ENCODE data around the gene TCN1. TPM values are rescaled to one million over a fixed set of nuclear protein-coding genes. Genes with fewer than 3 reads are reported as not detected.

TCN1 gene
- total and polyA plus RNA-seq, 9 of the 15 experiments (the other 6 are each of a cell fraction or from before 2014, with no cell fraction given): 0.63 to 25.9 (median 8.0) TPM

GRCh38 chr11:59822989-59823566, 43.2 kb downstream of the TCN1 start (continued):
- no peak for TF ChIP-seq TCF15 (CRISPR knock-in tag; IDR thresholded peaks at IDR 0.05)
- no peak for TF ChIP-seq ZNF197 (CRISPR knock-in tag; IDR thresholded peaks at IDR 0.05; ENCODE audit: low read depth)
- no peak for TF ChIP-seq CLOCK (CRISPR knock-in tag; IDR thresholded peaks at IDR 0.05; ENCODE audit: borderline replicate concordance)
- TF ChIP-seq ZBTB7A (IDR thresholded peaks at IDR 0.05; ENCODE audit: borderline replicate concordance, control insufficient read depth, low read depth, low read length): no peak
- peak; percentile 73 for TF ChIP-seq CC2D1A (IDR thresholded peaks at IDR 0.05)
- no peak for TF ChIP-seq STAT5A (IDR thresholded peaks at IDR 0.05; ENCODE audit: borderline replicate concordance, low read length)
- TF ChIP-seq ZBTB49 (CRISPR knock-in tag; IDR thresholded peaks at IDR 0.05; ENCODE audit: borderline replicate concordance): no peak
- no peak for TF ChIP-seq ZNF277 (CRISPR knock-in tag; IDR thresholded peaks at IDR 0.05; ENCODE audit: borderline replicate concordance)
- no peak for TF ChIP-seq ZSCAN29 (IDR thresholded peaks at IDR 0.05)
- TF ChIP-seq ZBTB34 (CRISPR knock-in tag; IDR thresholded peaks at IDR 0.05): no peak
- TF ChIP-seq MEF2A (IDR thresholded peaks at IDR 0.05; ENCODE audit: control insufficient read depth, low read depth, low read length): no peak
- no peak for TF ChIP-seq LCOR (CRISPR knock-in tag; IDR thresholded peaks at IDR 0.05)
- no peak for TF ChIP-seq TFAM (CRISPR knock-in tag; conservative IDR thresholded peaks at IDR 0.05)
- no peak for TF ChIP-seq RBM15 (IDR thresholded peaks at IDR 0.05; ENCODE audit: insufficient read depth, low read length)
- no peak for TF ChIP-seq ZZZ3 (IDR thresholded peaks at IDR 0.05)
- TF ChIP-seq ATF7 (IDR thresholded peaks at IDR 0.05): peak; percentile 80
- no peak for TF ChIP-seq PYGO2 (tag; IDR thresholded peaks at IDR 0.05)

Data from K562 (cell line).